ENCODE results near the gene SMAD3.

The SMAD3 gene

GRCh38 chr15:67241132-67241855 is 175.9 kb downstream of the SMAD3 start:
- DNase-seq (ENCODE audit: low read depth) = peak; percentile 88
- TF ChIP-seq CTCF (IDR thresholded peaks at IDR 0.05; ENCODE audit: insufficient read depth, low read depth, low read length, missing control alignments) = no peak
- H3K4me3 ChIP-seq (ENCODE audit: low read depth, low read length) = peak overlapping the region; percentile 22

- no peak for TF ChIP-seq CTCF (IDR thresholded peaks at IDR 0.05; ENCODE audit: insufficient read depth, low read depth, low read length, missing control alignments)
- DNase-seq (ENCODE audit: low read depth) = no peak
- no peak overlapping the region for H3K4me3 ChIP-seq (ENCODE audit: low read depth, low read length)
Measured at GRCh38 chr15:67242708-67243111, 177.3 kb downstream of the SMAD3 start.

All from GM12865 (cell line).